Activated naive CD4-positive, alpha-beta T cell treated with anti-CD3 and anti-CD28 coated beads, Interleukin-2, amount 50 U/mL, for 16 hours (primary cell): ENCODE measurements around the gene GALR1.
"Not testable (repeated sequence)": the region's sequence is repeated elsewhere in the genome, so short reads cannot be mapped to it uniquely, and the experiment has no call there.

Source experiments
- DNase-seq: peaks from one replicate; pipeline ENCODE4 v3.0.0-alpha.2; 2020

Gene GALR1

GRCh38 chr18:77250926-77251729 is 1.5 kb downstream of the GALR1 start:
- DNase-seq: no peak

- DNase-seq: no peak
Measured at GRCh38 chr18:77251730-77252050, 2.0 kb downstream of the GALR1 start.

DNA sequence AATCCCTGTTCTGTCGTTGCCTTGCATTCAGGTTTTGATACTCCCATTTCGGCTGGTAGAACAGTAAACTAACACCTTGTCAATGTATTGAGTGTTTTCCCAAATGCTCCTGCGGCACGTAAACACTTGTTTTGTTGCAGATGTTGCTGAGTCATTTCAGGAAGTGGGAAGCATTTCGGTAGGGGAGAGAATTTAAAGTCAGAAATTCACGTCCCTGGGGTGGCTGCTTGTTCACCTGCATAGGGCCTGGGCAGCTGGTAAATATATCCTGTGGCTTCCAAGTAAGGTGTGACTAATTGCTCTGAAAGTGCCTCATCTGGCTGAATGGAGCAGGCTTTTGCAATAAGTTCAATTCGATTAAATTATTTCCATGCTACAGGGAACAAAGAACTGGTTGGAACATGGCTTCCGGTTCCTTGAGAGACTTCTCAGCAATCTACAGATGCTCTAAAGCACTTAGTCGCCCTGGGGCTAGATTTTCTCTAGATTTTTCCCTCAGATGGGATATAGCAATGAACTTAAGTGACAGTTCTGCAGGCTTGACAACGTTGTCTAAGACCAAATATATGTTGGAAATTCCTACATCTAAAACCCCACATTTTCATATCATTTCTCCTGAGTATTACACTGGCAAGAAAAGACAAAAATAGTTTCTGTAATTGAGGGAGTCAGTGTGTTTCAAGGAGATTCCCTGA is 5.2 kb downstream of the GALR1 start:
- no peak for DNase-seq

DNA sequence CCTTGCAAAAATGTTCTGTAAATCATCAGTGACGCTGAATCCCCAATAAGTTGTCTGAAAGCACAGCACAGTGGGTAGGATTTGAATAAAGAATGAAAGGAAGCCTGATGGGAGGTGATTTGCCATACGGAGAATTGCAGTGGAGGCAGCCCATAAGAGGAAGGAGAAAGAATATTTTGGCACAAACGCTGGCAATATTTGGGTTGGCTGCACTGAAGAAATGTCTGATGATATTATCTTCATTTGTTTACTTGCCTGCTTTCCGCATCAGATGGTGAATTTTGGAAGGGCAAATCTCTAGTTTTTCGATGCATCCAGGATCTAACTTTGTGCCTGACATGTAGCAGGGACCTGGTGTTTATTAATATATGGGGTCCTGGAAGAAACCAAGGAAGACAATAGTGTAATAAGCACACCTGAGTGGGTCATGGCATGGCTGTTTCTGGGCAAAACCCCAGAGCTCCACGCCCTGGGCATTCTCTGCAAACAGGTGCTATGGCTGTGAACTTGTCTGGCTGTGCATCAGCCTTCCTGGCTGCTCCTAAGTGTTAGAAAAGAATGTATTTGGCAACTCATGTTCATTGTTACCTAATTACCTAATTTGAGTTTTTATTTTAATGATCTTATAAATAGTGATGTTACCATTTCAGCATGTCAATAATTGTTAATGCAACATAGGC is 5.9 kb downstream of the GALR1 start:
- DNase-seq: no peak

DNA sequence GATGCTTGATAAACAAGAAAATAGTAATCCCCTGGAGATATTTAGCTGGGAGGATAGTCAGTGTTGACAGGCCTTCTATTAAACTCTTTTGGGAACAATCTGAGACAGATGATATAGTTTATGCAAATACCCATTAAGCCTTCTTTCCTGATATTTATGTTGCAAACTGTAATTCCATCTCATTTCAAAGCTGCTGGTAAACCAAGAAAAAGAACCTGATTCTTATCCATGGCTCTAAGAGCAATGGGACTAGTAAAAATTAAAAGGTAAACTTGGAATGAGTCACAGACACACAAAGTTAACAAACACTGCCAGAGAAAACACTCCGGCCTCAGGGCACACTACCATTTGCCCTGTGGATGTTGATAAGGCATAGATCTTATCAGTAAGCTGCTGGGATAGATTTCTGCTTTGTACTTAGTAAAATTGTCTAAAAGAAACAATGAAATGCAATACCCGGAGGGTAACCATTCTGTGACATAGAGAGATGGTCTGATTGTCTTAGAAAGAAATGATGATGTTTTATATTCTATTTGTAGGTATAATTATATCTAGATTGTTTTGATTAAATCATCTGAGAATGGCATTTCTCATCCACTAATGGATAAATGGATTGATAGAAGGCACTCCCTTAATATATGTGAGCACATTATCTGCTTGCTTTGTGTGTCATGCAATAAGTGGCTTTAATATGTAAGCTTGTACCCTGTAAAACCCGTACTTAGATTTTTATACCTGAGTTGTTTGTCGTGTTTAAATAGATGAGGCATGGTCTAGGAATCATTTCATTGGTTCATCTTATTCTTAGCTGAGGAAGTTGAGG is 13.2 kb downstream of the GALR1 start:
- DNase-seq: no peak

DNA sequence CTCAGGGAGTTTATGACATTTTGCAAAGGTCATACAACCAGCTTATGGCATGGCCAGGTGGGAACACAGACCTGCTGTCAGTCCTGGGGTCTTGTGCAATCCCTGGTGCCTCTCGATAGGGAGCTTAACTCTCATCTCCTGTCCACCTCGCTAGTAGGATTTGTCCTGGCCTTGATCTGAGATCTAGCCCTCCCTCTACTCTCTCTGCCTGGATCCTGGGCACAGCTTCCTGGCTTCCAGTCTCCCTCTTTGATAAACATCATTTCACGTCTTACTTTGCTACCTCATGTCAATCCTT is 13.8 kb downstream of the GALR1 start:
- DNase-seq: no peak

- no peak for DNase-seq
Measured at GRCh38 chr18:77267969-77268368, 18.3 kb downstream of the GALR1 start.

- DNase-seq: no peak
Measured at GRCh38 chr18:77268456-77268855, 18.8 kb downstream of the GALR1 start.

DNA sequence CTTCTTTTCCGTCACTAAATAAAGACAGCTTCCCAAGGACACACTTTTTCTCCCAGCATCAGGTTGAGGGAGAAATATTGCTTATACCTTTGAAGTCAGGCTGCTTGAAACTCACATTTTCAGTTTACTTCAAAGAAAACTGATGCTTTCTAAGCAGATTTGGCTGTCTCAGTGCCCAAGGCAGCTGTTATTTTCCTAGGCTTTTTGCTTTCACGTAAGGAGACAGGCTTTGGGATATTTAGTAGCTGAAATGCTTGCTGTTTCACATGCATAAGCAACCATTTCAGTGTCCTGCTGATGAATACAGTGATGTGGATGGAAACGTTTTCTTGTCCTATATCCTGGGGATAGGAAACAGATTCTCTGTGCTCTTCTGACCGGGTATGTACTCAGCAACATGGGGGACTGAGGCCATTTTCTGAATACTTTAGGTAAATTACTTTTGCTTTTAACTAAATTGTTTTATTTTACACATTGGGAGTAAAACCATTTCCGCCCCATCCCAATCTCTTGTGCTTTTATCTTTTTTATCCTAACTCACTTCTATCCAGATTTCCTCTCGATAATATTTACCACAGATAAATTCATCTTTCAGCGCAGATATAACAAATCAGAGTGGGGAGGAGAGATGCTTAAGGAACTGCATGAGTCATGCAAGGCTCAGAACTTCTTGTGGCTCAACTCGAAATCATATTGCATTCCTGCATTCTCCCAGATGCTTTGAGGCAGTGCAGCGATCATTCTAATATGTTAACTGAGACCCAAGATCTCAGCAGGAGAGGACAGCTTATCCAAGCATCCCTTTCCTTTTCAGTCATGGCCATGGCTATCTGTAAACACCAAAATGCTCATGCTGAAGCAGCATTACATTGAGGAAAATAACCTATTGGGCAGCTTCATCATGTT is 22.2 kb downstream of the GALR1 start:
- DNase-seq: no peak

DNA sequence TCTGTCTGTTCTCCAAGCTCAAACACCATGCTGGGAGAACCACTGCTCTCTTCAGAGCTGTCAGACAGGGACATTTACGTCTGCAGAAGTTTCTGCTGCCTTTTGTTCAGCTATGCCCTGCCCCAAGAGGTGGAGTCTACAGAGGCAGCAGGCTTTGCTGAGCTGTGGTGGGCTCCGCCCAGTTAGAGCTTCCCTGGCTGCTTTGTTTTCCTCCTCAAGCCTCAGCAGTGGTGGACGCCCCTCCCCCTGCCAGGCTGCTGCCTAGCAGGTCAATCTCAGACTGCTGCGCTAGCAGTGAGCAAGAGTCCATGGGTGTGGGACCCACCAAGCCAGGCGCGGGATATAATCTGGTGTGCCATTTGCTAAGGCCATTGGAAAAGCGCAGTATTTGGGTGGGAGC is 41.2 kb downstream of the GALR1 start:
- DNase-seq: not testable (repeated sequence)

- no peak for DNase-seq
Measured at GRCh38 chr18:77298172-77298571, 48.5 kb downstream of the GALR1 start.

GRCh38 chr18:77299706-77300105 is 50.1 kb downstream of the GALR1 start:
- DNase-seq: no peak

DNA sequence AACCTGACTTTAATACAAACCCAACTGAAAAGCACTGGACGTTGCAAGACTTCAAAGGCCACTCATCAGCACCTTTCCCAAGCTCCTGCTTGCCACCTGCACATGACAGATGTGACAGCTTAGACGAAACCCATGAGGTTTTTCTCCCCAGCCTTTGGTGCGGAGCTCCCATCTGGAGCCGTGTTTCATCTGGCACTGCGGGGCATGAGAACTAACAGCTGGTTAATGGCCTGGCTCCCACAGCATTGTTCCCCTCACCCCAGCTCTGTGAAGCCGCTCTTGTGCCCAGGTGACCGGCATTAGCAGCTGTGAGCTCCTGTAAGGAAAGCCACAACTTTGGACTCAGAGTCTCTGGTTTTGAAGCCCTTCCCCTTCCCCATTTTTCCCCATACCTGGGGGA is 50.9 kb downstream of the GALR1 start:
- no peak for DNase-seq

- no peak for DNase-seq
Measured at GRCh38 chr18:77304268-77304667, 54.6 kb downstream of the GALR1 start.

DNA sequence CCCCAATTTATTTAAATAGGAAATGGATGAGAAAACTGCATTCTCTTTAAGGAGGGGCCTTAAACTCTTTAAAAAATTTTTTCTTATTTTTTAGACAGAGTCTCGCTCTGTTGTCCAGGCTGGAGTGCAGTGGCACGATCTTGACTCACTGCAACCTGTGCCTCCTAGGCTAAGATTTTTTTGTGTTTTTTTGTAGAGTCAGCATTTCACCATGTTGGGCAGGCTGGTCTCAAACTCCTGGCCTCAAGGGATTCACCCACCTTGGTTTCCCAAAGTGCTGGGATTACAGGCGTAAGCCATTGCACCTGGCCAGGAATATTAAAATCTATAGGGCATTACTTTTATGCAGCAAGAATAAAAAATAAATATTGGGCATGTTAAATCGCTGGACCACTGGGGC is 56.0 kb downstream of the GALR1 start:
- no peak for DNase-seq

- DNase-seq: no peak
Measured at GRCh38 chr18:77308216-77308615, 58.6 kb downstream of the GALR1 start.

GRCh38 chr18:77314511-77314910 is 64.9 kb downstream of the GALR1 start:
- no peak for DNase-seq

DNA sequence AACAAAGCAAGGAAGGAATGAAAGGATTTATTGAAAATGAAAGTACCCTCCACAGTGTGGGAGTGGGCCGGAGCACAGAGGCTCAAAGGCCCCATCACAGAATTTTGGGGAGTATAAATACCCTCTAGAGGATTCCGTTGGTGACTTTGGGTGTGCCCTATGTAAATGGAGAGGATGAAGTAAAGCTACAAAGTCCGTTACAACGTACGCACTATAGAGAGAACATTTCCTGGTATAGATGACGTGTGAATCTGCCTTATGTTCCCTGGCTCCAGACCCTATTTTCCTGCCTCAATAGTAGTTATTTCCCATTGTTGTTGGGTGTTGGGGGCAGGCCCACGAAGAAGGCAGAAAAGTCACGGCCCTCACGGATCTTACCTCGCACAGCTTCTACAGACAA is 65.3 kb downstream of the GALR1 start:
- DNase-seq: no peak

DNA sequence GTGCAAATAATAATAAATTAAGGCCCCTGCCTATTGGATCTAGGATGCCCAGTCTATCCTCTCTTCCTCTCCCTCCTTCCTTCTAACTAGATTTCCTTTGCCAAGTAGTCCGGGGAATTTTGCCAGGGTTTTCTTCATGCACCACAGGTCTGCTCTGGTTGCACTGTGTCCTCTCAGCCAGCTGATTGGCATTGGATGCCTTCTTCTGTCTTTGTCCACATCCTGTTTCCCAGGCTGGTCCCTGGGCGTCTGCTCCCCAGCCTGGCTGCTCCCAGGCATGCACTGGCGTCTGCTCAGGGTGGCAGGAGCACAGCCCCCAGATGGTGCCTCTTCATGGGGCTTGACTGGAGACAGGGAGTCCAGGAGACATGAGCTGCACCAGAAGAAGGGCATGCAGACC is 66.4 kb downstream of the GALR1 start:
- no peak for DNase-seq

GRCh38 chr18:77316641-77317040 is 67.0 kb downstream of the GALR1 start:
- no peak for DNase-seq

DNA sequence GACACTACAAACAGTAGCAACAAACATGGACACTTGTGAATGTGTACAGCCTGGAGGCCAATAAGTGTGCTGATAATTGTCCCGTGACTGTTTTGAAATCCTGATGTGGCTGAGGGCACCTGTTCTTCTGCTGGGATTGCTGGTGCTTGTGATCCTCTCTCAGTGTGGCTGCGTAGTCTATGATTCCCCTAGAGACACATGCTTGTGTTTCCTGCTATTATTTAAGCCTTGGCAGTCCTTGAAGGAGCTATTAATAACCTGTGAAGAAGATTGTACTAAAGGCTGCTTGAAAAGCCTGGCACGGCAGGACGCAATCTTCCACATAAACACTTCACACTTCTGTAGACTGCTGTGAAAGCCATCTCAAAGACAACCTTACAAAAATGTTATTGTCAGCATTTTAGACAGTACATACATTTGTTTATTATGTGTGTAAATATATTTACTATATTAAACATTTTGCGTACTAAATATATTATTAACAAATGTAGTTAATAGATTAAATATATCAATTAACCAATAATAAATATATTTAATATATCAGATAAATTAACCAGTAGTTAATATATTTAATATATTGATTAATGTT is 71.4 kb downstream of the GALR1 start:
- DNase-seq: no peak
